Measurements from ENCODE around the gene MTHFR. TPM values are rescaled to one million over a fixed set of nuclear protein-coding genes. Genes with fewer than 3 reads are reported as not detected.

MTHFR gene
- total RNA-seq, 1 experiment from 2014 or later = 22.6 TPM

DNA sequence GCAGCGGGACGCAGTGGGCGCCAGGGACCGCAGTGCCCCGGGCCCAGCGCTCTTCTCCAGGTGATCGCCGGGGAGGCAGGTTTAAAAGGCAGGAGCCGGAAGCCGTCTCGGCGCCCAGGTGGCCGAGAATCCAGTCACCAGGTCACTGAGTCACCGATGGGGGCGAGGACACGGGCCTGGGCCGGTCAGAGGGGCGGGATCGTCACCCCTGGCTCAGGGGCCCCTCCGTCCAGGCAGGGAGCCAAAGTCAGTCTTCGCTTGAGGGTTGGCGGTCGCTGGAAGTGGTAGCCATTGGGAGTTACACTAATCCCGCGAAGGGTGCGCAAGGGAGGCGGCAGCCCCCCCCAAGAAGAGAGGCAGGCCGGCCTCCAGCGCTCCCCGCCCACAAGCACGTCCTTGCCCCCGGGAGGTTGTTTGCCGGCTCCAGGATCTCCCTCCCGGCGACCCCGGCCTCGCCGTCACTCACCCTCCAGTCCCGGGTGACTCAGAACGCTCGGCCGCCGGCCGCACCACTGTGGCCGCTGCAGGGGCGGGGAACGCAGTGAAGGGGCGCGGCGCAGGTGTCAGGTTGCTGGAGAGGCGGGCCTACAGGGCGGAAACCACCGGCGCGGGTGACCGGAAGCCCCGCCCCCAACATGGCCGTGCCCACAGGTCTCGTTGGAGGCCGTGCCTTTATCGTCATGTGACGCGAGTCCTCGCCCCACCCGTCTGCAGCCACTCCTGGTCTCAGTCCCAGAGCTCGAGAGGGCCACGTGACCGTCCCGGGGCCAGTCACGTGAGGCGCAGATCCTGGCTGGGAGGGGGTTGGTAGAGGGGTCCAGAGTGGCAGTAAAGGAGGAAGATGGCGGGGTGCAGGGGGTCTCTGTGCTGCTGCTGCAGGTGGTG, at the start of gene MTHFR, which contains the start of gene CLCN6 (continued):
- TF ChIP-seq, protein P1, sequence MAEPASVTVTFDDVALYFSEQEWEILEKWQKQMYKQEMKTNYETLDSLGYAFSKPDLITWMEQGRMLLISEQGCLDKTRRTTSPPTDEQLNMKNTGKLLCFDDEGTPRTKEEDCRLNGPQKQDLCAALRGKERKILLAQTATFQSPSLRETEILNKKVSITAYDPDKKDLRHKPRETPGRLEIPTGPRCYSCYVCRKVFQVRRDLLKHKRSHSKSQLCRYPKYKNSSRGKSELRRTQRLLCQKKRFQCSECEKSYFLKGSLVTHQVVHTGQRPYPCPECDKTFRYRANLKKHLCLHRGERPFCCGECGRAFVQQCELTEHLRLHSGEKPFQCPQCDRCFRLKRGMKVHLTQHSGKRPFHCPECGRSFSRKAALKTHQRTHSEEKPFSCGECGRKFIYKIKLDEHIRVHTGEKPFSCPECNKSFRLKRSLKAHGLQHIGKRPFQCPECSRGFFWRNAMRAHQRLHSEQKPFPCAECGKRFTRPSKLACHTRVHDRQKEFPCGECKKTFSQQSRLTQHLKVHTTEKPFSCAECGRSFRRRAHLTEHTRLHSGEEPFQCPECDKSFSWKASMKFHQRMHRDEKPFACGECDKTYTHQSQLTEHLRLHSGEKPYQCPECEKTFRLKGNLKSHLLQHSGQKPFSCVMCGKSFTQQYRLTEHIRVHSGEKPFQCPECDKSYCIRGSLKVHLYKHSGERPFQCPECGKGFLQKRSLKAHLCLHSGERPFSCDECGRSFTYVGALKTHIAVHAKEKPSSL (CRISPR knock-in tag; conservative IDR thresholded peaks at IDR 0.05) = no peak
- TF ChIP-seq, protein P2, sequence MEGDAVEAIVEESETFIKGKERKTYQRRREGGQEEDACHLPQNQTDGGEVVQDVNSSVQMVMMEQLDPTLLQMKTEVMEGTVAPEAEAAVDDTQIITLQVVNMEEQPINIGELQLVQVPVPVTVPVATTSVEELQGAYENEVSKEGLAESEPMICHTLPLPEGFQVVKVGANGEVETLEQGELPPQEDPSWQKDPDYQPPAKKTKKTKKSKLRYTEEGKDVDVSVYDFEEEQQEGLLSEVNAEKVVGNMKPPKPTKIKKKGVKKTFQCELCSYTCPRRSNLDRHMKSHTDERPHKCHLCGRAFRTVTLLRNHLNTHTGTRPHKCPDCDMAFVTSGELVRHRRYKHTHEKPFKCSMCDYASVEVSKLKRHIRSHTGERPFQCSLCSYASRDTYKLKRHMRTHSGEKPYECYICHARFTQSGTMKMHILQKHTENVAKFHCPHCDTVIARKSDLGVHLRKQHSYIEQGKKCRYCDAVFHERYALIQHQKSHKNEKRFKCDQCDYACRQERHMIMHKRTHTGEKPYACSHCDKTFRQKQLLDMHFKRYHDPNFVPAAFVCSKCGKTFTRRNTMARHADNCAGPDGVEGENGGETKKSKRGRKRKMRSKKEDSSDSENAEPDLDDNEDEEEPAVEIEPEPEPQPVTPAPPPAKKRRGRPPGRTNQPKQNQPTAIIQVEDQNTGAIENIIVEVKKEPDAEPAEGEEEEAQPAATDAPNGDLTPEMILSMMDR (IDR thresholded peaks at IDR 0.05) = no peak
- no peak for TF ChIP-seq ZNF219 (CRISPR knock-in tag; IDR thresholded peaks at IDR 0.05; ENCODE audit: borderline replicate concordance)
- no peak for TF ChIP-seq FOXJ3 (CRISPR knock-in tag; IDR thresholded peaks at IDR 0.05; ENCODE audit: borderline replicate concordance)
- TF ChIP-seq, protein P3, sequence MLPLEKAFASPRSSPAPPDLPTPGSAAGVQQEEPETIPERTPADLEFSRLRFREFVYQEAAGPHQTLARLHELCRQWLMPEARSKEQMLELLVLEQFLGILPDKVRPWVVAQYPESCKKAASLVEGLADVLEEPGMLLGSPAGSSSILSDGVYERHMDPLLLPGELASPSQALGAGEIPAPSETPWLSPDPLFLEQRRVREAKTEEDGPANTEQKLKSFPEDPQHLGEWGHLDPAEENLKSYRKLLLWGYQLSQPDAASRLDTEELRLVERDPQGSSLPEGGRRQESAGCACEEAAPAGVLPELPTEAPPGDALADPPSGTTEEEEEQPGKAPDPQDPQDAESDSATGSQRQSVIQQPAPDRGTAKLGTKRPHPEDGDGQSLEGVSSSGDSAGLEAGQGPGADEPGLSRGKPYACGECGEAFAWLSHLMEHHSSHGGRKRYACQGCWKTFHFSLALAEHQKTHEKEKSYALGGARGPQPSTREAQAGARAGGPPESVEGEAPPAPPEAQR (CRISPR knock-in tag; IDR thresholded peaks at IDR 0.05) = no peak
- TF ChIP-seq GTF2I (CRISPR knock-in tag; conservative IDR thresholded peaks at IDR 0.05) = no peak
- TF ChIP-seq NR2C2 (CRISPR knock-in tag; IDR thresholded peaks at IDR 0.05) = no peak
- TF ChIP-seq, protein P4, sequence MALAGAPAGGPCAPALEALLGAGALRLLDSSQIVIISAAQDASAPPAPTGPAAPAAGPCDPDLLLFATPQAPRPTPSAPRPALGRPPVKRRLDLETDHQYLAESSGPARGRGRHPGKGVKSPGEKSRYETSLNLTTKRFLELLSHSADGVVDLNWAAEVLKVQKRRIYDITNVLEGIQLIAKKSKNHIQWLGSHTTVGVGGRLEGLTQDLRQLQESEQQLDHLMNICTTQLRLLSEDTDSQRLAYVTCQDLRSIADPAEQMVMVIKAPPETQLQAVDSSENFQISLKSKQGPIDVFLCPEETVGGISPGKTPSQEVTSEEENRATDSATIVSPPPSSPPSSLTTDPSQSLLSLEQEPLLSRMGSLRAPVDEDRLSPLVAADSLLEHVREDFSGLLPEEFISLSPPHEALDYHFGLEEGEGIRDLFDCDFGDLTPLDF (CRISPR knock-in tag; IDR thresholded peaks at IDR 0.05) = 0 out of 2 replicates have a peak, but pooled peaks have one; percentile 3
- TF ChIP-seq, protein P5, sequence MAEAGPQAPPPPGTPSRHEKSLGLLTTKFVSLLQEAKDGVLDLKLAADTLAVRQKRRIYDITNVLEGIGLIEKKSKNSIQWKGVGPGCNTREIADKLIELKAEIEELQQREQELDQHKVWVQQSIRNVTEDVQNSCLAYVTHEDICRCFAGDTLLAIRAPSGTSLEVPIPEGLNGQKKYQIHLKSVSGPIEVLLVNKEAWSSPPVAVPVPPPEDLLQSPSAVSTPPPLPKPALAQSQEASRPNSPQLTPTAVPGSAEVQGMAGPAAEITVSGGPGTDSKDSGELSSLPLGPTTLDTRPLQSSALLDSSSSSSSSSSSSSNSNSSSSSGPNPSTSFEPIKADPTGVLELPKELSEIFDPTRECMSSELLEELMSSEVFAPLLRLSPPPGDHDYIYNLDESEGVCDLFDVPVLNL (CRISPR knock-in tag; IDR thresholded peaks at IDR 0.05; ENCODE audit: borderline replicate concordance, low read depth) = no peak
- TF ChIP-seq, protein P6, sequence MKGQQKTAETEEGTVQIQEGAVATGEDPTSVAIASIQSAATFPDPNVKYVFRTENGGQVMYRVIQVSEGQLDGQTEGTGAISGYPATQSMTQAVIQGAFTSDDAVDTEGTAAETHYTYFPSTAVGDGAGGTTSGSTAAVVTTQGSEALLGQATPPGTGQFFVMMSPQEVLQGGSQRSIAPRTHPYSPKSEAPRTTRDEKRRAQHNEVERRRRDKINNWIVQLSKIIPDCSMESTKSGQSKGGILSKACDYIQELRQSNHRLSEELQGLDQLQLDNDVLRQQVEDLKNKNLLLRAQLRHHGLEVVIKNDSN (CRISPR knock-in tag; IDR thresholded peaks at IDR 0.05) = peak; percentile 100
- no peak for TF ChIP-seq OVOL2 (CRISPR knock-in tag; IDR thresholded peaks at IDR 0.05; ENCODE audit: borderline replicate concordance)
- peak; percentile 41; the same call in 1 of the 2 replicates for TF ChIP-seq KAT7 (CRISPR knock-in tag; IDR thresholded peaks at IDR 0.05; ENCODE audit: borderline replicate concordance)
- TF ChIP-seq, protein P7, sequence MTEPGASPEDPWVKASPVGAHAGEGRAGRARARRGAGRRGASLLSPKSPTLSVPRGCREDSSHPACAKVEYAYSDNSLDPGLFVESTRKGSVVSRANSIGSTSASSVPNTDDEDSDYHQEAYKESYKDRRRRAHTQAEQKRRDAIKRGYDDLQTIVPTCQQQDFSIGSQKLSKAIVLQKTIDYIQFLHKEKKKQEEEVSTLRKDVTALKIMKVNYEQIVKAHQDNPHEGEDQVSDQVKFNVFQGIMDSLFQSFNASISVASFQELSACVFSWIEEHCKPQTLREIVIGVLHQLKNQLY (CRISPR knock-in tag; IDR thresholded peaks at IDR 0.05) = no peak
- TF ChIP-seq, protein P8, sequence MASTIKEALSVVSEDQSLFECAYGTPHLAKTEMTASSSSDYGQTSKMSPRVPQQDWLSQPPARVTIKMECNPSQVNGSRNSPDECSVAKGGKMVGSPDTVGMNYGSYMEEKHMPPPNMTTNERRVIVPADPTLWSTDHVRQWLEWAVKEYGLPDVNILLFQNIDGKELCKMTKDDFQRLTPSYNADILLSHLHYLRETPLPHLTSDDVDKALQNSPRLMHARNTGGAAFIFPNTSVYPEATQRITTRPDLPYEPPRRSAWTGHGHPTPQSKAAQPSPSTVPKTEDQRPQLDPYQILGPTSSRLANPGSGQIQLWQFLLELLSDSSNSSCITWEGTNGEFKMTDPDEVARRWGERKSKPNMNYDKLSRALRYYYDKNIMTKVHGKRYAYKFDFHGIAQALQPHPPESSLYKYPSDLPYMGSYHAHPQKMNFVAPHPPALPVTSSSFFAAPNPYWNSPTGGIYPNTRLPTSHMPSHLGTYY (CRISPR knock-in tag; IDR thresholded peaks at IDR 0.05) = no peak
- no peak for TF ChIP-seq ZNF396 (CRISPR knock-in tag; IDR thresholded peaks at IDR 0.05; ENCODE audit: borderline replicate concordance)
- no peak for TF ChIP-seq GABPB1 (CRISPR knock-in tag; IDR thresholded peaks at IDR 0.05)
- TF ChIP-seq, protein P9, sequence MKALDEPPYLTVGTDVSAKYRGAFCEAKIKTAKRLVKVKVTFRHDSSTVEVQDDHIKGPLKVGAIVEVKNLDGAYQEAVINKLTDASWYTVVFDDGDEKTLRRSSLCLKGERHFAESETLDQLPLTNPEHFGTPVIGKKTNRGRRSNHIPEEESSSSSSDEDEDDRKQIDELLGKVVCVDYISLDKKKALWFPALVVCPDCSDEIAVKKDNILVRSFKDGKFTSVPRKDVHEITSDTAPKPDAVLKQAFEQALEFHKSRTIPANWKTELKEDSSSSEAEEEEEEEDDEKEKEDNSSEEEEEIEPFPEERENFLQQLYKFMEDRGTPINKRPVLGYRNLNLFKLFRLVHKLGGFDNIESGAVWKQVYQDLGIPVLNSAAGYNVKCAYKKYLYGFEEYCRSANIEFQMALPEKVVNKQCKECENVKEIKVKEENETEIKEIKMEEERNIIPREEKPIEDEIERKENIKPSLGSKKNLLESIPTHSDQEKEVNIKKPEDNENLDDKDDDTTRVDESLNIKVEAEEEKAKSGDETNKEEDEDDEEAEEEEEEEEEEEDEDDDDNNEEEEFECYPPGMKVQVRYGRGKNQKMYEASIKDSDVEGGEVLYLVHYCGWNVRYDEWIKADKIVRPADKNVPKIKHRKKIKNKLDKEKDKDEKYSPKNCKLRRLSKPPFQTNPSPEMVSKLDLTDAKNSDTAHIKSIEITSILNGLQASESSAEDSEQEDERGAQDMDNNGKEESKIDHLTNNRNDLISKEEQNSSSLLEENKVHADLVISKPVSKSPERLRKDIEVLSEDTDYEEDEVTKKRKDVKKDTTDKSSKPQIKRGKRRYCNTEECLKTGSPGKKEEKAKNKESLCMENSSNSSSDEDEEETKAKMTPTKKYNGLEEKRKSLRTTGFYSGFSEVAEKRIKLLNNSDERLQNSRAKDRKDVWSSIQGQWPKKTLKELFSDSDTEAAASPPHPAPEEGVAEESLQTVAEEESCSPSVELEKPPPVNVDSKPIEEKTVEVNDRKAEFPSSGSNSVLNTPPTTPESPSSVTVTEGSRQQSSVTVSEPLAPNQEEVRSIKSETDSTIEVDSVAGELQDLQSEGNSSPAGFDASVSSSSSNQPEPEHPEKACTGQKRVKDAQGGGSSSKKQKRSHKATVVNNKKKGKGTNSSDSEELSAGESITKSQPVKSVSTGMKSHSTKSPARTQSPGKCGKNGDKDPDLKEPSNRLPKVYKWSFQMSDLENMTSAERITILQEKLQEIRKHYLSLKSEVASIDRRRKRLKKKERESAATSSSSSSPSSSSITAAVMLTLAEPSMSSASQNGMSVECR (CRISPR knock-in tag; IDR thresholded peaks at IDR 0.05; ENCODE audit: borderline replicate concordance) = peak; percentile 62; the same call in 1 of the 2 replicates
- TF ChIP-seq ETV6 (CRISPR knock-in tag; IDR thresholded peaks at IDR 0.05) = no peak; the same call in 1 of the 2 replicates
- TF ChIP-seq ZNF317 (CRISPR knock-in tag; IDR thresholded peaks at IDR 0.05; ENCODE audit: borderline replicate concordance, low read depth) = no peak
- no peak for TF ChIP-seq MXD4 (CRISPR knock-in tag; IDR thresholded peaks at IDR 0.05; ENCODE audit: borderline replicate concordance)
- TF ChIP-seq, protein P10, sequence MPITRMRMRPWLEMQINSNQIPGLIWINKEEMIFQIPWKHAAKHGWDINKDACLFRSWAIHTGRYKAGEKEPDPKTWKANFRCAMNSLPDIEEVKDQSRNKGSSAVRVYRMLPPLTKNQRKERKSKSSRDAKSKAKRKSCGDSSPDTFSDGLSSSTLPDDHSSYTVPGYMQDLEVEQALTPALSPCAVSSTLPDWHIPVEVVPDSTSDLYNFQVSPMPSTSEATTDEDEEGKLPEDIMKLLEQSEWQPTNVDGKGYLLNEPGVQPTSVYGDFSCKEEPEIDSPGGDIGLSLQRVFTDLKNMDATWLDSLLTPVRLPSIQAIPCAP (CRISPR knock-in tag; IDR thresholded peaks at IDR 0.05) = no peak

Data from WTC11 (cell line).